Right lobe of liver (tissue), 4 donors: ENCODE results near the gene PFN2.

ENCODE experiments used
- POLR2A ChIP-seq: fragments of 450-650 bp; IDR thresholded peaks from one replicate; pipeline ENCODE4 v1.6.1; 2017; ENCODE audit warnings: antibody characterized with exemption, mild to moderate bottlenecking
- TF ChIP-seq, protein P1 (sequence below), 4 donors: fragments of 200-600 bp in 3 of 4; fragments of 450-650 bp in 1 of 4; IDR thresholded peaks; one replicate each; pipeline versions ENCODE4 v1.5.1 to v1.8.0; 2016 to 2022; ENCODE audit warnings: antibody characterized with exemption in 4 of 4, mild to moderate bottlenecking in 2 of 4
- donor health status: DM: no; HTN: no; CAD: no.
- donor health status: DM: no; HTN: no; CAD: no.
- donor health status: DM: no; HTN: yes; CAD: no.

DNA sequence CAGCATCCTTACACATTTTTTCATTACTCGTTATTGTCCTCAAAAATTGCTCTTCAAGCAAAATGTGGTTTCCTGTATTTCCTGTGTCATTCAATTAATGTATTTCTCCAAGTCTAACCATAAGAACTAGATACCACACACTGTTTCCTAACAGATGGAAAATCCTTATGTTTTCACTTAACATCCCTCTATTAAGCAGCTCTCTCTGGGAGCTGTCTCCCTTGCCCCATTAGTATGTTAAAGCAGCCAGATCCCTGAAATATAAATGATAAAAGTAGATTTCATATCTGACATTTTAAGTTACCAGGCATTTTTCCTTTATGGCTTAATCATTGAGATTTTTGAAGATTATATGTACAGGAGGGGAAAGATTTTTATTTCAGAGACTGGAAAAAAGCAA lies 15.9 kb downstream of the PFN2 start:
- TF ChIP-seq, protein P1, sequence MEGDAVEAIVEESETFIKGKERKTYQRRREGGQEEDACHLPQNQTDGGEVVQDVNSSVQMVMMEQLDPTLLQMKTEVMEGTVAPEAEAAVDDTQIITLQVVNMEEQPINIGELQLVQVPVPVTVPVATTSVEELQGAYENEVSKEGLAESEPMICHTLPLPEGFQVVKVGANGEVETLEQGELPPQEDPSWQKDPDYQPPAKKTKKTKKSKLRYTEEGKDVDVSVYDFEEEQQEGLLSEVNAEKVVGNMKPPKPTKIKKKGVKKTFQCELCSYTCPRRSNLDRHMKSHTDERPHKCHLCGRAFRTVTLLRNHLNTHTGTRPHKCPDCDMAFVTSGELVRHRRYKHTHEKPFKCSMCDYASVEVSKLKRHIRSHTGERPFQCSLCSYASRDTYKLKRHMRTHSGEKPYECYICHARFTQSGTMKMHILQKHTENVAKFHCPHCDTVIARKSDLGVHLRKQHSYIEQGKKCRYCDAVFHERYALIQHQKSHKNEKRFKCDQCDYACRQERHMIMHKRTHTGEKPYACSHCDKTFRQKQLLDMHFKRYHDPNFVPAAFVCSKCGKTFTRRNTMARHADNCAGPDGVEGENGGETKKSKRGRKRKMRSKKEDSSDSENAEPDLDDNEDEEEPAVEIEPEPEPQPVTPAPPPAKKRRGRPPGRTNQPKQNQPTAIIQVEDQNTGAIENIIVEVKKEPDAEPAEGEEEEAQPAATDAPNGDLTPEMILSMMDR (IDR thresholded peaks at IDR 0.05), result no peak
- no peak for TF ChIP-seq POLR2A
